ENCODE data around the gene RNF150.

The RNF150 gene

DNA sequence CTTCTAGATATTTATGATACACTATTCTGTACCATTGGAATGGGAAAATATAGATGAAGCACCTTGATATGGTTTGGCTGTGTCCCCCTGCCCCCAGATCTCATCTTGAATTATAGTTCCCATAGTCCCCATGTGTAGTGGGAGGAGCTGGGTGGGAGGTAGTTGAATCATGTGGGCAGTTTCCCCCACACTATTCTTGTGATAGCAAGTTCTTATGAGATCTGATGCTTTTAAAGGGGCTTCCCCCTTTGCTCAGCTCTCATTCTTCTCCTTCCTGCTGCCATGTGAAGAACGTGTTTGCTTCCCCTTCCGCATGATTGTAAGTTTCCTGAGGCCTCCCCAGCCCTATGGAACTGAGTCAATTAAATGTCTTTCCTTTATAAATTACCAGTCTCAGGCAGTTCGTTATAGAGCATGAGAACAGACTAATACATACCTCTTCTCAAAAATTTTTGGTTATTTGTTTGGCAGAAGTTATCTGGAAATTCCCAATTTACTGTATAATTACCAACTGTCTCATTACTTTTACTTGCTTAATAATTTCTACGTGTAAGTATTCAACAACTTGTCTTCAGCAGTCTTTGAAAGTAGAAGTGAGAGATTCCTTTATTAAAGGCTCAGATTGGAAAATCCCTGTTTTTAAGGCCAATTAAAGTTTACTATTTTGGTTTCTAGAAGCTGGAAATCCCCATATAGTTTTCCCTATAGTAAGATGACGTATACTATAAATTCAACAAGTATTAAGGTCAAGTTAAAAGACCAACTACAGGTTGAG is 152.7 kb downstream of the RNF150 start:
- no peak for DNase-seq (ENCODE audit: low read depth)

GRCh38 chr4:140976768-140977167 is 156.5 kb downstream of the RNF150 start:
- DNase-seq (ENCODE audit: low read depth) = no peak

DNA sequence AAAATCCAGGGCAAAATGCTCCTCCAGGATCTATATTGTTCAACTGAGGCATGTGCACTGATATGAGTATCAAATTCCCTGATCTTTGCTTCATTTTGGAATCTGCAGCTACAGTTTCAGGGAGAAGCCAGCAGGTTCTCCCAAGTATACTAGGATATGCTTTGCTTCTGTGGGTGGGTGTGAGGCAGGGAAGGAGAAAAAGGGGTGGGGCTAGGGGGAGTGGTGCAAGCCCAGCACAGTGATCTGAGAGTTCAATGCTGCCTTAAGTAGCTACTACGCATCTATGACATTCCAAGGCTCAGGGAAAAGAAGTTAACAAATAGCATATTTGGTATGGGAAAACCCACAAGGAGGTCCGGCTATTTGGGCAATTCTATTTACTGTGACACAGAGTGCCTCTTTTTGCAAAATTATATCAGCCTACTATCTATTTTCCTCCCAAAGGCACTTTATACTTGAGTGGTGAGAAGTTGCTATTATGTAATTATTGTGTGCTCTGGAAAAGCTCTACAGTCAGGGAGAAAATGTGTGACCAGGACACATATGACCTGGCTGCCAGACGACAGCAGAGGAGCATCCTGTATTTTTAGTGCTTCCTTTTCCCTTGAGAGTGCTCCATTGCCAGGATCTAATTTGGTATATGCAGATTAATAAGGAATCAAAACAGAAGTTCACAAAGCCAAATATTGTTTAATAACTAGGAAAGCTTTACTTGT is 162.0 kb downstream of the RNF150 start:
- no peak for DNase-seq (ENCODE audit: low read depth)

GRCh38 chr4:140969296-140969695 is 164.0 kb downstream of the RNF150 start:
- DNase-seq (ENCODE audit: low read depth) = no peak

- DNase-seq (ENCODE audit: low read depth) = peak; percentile 8
Measured at GRCh38 chr4:140968371-140968770, 164.9 kb downstream of the RNF150 start.

GRCh38 chr4:140963883-140964282 is 169.4 kb downstream of the RNF150 start:
- DNase-seq (ENCODE audit: low read depth) = no peak

DNA sequence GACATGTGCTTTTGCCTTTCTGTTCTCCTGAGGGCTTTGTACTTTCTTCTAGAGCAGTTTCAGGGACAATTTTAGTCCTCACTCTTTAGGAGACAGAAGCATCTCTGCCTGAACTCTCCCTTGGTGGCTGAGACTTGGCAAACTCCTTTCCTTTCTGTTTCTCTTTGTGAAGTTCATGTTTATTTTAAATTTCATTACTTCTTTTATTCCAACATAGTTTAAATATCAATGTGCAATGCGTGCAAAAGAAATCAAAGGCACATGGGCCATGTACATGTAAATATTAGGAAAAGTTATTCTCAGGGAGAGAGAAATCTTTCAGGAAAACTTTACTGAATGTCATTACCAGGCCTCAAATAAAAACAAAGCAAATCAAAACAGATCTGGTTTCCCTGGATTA is 177.6 kb downstream of the RNF150 start:
- DNase-seq (ENCODE audit: low read depth) = no peak

GRCh38 chr4:140952717-140953116 is 180.6 kb downstream of the RNF150 start:
- peak; percentile 53 for DNase-seq (ENCODE audit: low read depth)

GRCh38 chr4:140947506-140947905 is 185.8 kb downstream of the RNF150 start:
- peak; percentile 70 for DNase-seq (ENCODE audit: low read depth)

- DNase-seq (ENCODE audit: low read depth) = no peak
Measured at GRCh38 chr4:140945106-140945505, 188.2 kb downstream of the RNF150 start.

DNA sequence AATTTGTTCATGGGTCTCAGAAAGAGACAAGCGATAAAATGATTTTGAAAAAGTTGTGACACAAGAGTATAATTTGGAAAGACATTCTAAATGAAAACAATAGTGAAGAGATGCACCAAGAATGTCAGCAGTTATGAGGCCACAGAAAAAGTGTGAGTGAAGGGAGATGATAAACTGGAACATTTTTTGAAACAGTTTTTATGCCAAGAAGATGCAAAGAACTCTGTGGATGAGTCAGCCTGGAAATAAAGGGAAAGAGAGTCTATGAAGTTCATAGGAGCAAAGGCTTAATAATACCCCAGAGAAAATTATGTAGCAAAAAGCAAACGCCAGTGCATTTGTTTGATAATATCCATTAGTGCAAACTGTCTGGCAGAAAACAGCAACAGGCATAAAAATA is 188.7 kb downstream of the RNF150 start:
- DNase-seq (ENCODE audit: low read depth) = peak; percentile 79

GRCh38 chr4:140944199-140944515 is 189.1 kb downstream of the RNF150 start:
- peak; percentile 90 for DNase-seq (ENCODE audit: low read depth)

DNA sequence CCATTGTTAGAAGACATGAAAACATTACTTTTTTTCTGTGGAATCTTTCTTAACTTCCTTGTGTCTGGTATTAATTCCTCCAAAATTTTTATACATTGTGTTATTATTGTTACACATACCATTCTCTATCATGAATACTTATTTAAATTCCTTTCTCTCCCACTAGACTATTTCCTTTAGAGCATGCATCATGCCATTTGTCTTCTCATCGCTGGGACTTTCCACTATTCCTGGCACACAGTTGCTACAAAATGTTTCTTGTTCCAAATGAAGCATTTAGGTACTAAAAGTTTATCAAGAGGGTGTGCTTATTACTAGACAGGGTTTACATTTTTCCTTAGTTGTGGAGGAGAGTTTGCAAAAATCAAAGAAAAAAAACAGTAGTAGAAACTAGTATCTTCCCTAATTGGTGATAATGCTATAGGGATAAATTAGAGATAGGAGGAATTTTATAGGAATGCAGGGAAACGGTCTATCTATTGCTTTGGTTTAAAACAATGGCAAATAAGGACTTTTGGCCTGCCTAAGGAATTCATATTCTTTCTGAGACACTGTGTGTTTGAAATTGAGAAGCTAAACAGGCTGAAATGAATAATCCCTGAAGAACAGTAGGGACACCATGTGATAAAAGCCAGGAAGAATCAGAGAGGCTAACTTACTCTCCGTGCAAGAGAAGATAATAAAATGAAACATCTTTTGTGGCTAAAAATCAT is 189.6 kb downstream of the RNF150 start:
- peak; percentile 83 for DNase-seq (ENCODE audit: low read depth)

- no peak for DNase-seq (ENCODE audit: low read depth)
Measured at GRCh38 chr4:140940589-140940988, 192.7 kb downstream of the RNF150 start.

GRCh38 chr4:140937866-140938265 is 195.4 kb downstream of the RNF150 start:
- DNase-seq (ENCODE audit: low read depth) = peak; percentile 87

DNA sequence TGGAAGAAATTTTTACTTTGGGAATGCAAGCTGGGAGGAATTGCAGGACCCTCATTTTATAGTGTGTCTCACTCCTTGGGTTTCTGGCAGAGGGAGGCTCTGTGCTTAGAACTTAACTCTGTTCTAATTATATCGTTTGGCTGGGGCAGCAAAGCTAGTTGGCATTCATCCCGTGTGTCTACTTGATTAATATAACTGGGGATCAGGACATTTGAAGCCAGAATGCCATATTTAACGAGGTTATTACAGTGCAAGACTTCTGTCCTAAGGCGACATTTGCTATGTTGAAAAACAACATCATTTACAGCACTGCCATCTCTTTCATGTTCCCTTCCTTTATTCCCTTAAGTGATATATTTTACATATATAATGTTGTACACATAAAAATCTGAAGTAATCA is 198.0 kb downstream of the RNF150 start:
- DNase-seq (ENCODE audit: low read depth) = no peak

DNA sequence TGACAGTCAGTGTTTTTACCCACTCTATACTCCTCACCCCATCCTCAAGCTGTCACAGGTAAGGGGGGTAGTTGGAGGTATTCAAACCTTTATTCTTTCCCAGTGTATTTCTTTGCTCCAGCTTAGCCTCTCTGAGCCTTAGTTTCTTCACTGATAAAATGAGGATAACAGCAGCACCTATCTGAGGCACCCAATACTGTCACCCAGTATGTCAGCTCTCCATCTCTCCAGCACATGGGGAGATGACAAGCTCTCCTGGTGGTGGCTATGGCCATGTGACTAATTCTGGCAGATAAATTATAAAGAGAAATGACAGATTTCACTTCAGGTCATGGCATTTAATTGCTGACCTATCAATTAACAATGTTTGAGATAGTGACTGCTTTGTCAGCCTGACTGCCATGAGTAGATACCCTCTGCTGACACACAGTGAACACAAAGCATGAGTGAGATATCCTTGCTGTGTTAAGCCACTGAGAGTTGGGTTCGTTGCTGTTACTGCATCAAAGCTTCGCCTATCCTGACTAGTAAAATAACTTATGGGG is 200.7 kb downstream of the RNF150 start:
- DNase-seq (ENCODE audit: low read depth) = no peak

- no peak for DNase-seq (ENCODE audit: low read depth)
Measured at GRCh38 chr4:140931911-140932310, 201.4 kb downstream of the RNF150 start.

- no peak for DNase-seq (ENCODE audit: low read depth)
Measured at GRCh38 chr4:140930557-140930956, 202.7 kb downstream of the RNF150 start.

DNA sequence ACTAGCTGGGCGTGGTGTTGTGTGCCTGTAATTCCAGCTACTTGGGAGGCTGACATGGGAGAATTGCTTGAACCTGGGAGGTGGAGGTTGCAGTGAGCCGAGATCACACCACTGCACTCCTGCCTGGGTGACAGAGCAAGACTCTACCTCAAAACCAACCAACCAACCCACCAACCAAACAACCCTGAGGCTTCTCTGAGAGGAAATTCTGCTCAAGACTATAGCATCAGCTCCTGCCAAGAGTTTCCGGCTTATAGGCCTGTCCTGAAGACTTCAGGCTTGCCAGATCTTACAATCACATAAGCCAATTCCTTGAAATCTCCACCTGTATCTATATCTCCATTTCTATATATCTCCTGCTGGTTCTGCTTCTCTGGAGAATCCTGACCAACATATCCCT is 203.3 kb downstream of the RNF150 start:
- DNase-seq (ENCODE audit: low read depth) = no peak

GRCh38 chr4:140928880-140929279 is 204.4 kb downstream of the RNF150 start:
- no peak for DNase-seq (ENCODE audit: low read depth)

- DNase-seq (ENCODE audit: low read depth) = peak; percentile 60
Measured at GRCh38 chr4:140926672-140927071, 206.6 kb downstream of the RNF150 start.

GRCh38 chr4:140925417-140925816 is 207.9 kb downstream of the RNF150 start:
- DNase-seq (ENCODE audit: low read depth) = no peak

Measured in iris pigment epithelial cell (primary cell).